H1 (cell line): ENCODE results near the gene HEATR5A. TPM values are rescaled to one million over a fixed set of nuclear protein-coding genes. Genes with fewer than 3 reads are reported as not detected.

Source experiments
- CTCF ChIA-PET: fragments of 300-600 bp; sonication (Branson Sonifier 250); formaldehyde crosslinking; loops from one replicate; lab custom pipeline; 2021; ENCODE audit not compliant: partially characterized antibody; lab: Charles Lee
- POLR2A ChIA-PET: fragments of 300-600 bp; sonication (Branson Sonifier 250); formaldehyde crosslinking; loops from one replicate; lab custom pipeline; 2021; ENCODE audit warnings: inconsistent platforms; ENCODE audit not compliant: partially characterized antibody; lab: Charles Lee
- DNase-seq, 2 experiments: peaks; one replicate each; pipeline versions ENCODE4 v3.0.0 to v3.0.0-alpha.2; 2010 to 2022; ENCODE audit warnings: low spot score in 2 of 2, low read depth in 1 of 2, mixed read lengths in 1 of 2
- FAIRE-seq: peaks from 2 replicates; lab custom pipeline; 2011; peaks lifted over from hg19 to GRCh38; lab: Jason Lieb, UNC
- H2AFZ ChIP-seq: 2 replicates; pipeline ENCODE4 v1.8.1; 2012; ENCODE audit warnings: low read length, inconsistent platforms
- H2AK5ac ChIP-seq: 2 replicates; pipeline ENCODE4 v1.6.1; 2013; ENCODE audit warnings: low read depth, low read length
- H2BK120ac ChIP-seq: replicated peaks from 2 replicates; pipeline ENCODE3; 2013; ENCODE audit warnings: low read depth, low read length, inconsistent platforms
- H2BK12ac ChIP-seq: 2 replicates; pipeline ENCODE4 v1.6.1; 2013; ENCODE audit warnings: low read depth, low read length
- H2BK15ac ChIP-seq: 2 replicates; pipeline ENCODE4 v1.6.1; 2013; ENCODE audit warnings: low read length
- H2BK20ac ChIP-seq: 2 replicates; pipeline ENCODE4 v1.6.1; 2013; ENCODE audit warnings: low read length
- H2BK5ac ChIP-seq: 2 replicates; pipeline ENCODE4 v1.6.1; 2013; ENCODE audit warnings: low read depth, low read length
- H3K14ac ChIP-seq: 2 replicates; pipeline ENCODE4 v1.6.1; 2013; ENCODE audit warnings: inconsistent platforms; ENCODE audit not compliant: insufficient read length
- H3K18ac ChIP-seq: 2 replicates; pipeline ENCODE4 v1.6.1; 2013; ENCODE audit warnings: low read length; ENCODE audit errors: extremely low read depth
- H3K23ac ChIP-seq: 2 replicates; pipeline ENCODE4 v1.6.1; 2013; ENCODE audit warnings: inconsistent platforms; ENCODE audit not compliant: insufficient read length
- H3K23me2 ChIP-seq: 2 replicates; pipeline ENCODE4 v1.6.1; 2013; ENCODE audit warnings: low read depth, low read length
- H3K27ac ChIP-seq: 2 replicates; pipeline ENCODE4 v1.6.1; 2011; ENCODE audit warnings: low read depth, low read length, inconsistent platforms
- H3K27me3 ChIP-seq, 4 experiments: replicated peaks in 1 of 4; 1 replicate in 1 of 4; 2 replicates in 3 of 4; pipeline versions ENCODE4 v1.6.1 to v1.8.1; 2011 to 2013; ENCODE audit warnings: low read length in 3 of 4, mild to moderate bottlenecking in 3 of 4, inconsistent platforms in 2 of 4, mixed read lengths in 2 of 4, moderate library complexity in 1 of 4; ENCODE audit not compliant: control insufficient read depth in 3 of 4, insufficient read depth in 3 of 4; ENCODE audit errors: extremely low read depth in 1 of 4
- H3K36me3 ChIP-seq, 4 experiments: 2 replicates each; pipeline versions ENCODE4 v1.6.1 to v1.8.1; 2011 to 2013; ENCODE audit warnings: mild to moderate bottlenecking in 4 of 4, low read length in 3 of 4, moderate library complexity in 2 of 4, control low read depth in 1 of 4, inconsistent platforms in 1 of 4; ENCODE audit not compliant: insufficient read depth in 4 of 4, control insufficient read depth in 2 of 4
- H3K4ac ChIP-seq: replicated peaks from 2 replicates; pipeline ENCODE3; 2013; ENCODE audit warnings: low read length, low read depth, mixed read lengths, inconsistent platforms; ENCODE audit not compliant: insufficient read length
- H3K4me1 ChIP-seq, 4 experiments: replicated peaks in 1 of 4; 1 replicate in 1 of 4; 2 replicates in 3 of 4; pipeline versions ENCODE4 v1.6.1 to v1.8.1; 2011 to 2013; ENCODE audit warnings: low read length in 3 of 4, inconsistent platforms in 2 of 4, mixed read lengths in 1 of 4; ENCODE audit not compliant: insufficient read depth in 4 of 4, control insufficient read depth in 3 of 4
- H3K4me2 ChIP-seq, 2 experiments: 2 replicates each; pipeline versions ENCODE4 v1.6.1 to v1.8.1; 2011 to 2013; ENCODE audit warnings: low read depth in 2 of 2, low read length in 2 of 2, control low read depth in 1 of 2, inconsistent platforms in 1 of 2, mild to moderate bottlenecking in 1 of 2; ENCODE audit not compliant: insufficient read depth in 1 of 2
- H3K4me3 ChIP-seq, 4 experiments: fragments of 200-600, 300-600 bp in 1 of 4; sonication (generic), shearing (Covaris generic), sonication (Bioruptor Twin) in 1 of 4; 2 replicates each; pipeline versions ENCODE4 v1.5.1 to v1.8.1; 2011 to 2016; ENCODE audit warnings: low read length in 4 of 4, low read depth in 3 of 4, control low read depth in 2 of 4, inconsistent platforms in 2 of 4, mild to moderate bottlenecking in 2 of 4, mixed read lengths in 1 of 4, moderate library complexity in 1 of 4; ENCODE audit not compliant: insufficient read depth in 2 of 4; ENCODE audit errors: extremely low read depth in 1 of 4
- H3K56ac ChIP-seq: replicated peaks from 2 replicates; pipeline ENCODE3; 2013; ENCODE audit warnings: low read depth, mild to moderate bottlenecking, mixed read lengths, low read length, inconsistent platforms; ENCODE audit not compliant: insufficient read length
- H3K79me1 ChIP-seq: 2 replicates; pipeline ENCODE4 v1.6.1; 2013; ENCODE audit warnings: low read depth, low read length, control low read depth
- H3K79me2 ChIP-seq, 2 experiments: 2 replicates each; pipeline versions ENCODE4 v1.6.1 to v1.8.1; 2012 to 2013; ENCODE audit warnings: low read length in 2 of 2, mild to moderate bottlenecking in 2 of 2, inconsistent platforms in 1 of 2; ENCODE audit not compliant: insufficient read depth in 2 of 2, control insufficient read depth in 1 of 2
- H3K9ac ChIP-seq, 4 experiments: replicated peaks in 1 of 4; 1 replicate in 1 of 4; 2 replicates in 3 of 4; pipeline versions ENCODE4 v1.6.1 to v1.8.1; 2011 to 2013; ENCODE audit warnings: low read depth in 3 of 4, low read length in 3 of 4, control low read depth in 2 of 4, mild to moderate bottlenecking in 2 of 4, moderate library complexity in 2 of 4, inconsistent platforms in 1 of 4; ENCODE audit errors: extremely low read depth in 1 of 4
- H3K9me3 ChIP-seq, 2 experiments: 2 replicates each; pipeline versions ENCODE4 v1.6.1 to v1.8.1; 2012 to 2013; ENCODE audit warnings: mild to moderate bottlenecking in 2 of 2, moderate library complexity in 2 of 2, control low read depth in 1 of 2, inconsistent platforms in 1 of 2, low read depth in 1 of 2, low read length in 1 of 2, mixed read lengths in 1 of 2; ENCODE audit not compliant: insufficient read depth in 2 of 2
- H4K20me1 ChIP-seq, 2 experiments: replicated peaks in 1 of 2; 2 replicates each; pipeline versions ENCODE3 to v1.8.1; 2011 to 2013; ENCODE audit warnings: inconsistent platforms in 2 of 2, low read length in 2 of 2, mild to moderate bottlenecking in 1 of 2; ENCODE audit not compliant: insufficient read depth in 2 of 2, control insufficient read depth in 1 of 2
- H4K5ac ChIP-seq: 2 replicates; pipeline ENCODE4 v1.6.1; 2013; ENCODE audit warnings: low read length, low read depth, mixed read lengths, inconsistent platforms; ENCODE audit not compliant: insufficient read length
- H4K8ac ChIP-seq: 2 replicates; pipeline ENCODE4 v1.8.0; 2013; ENCODE audit warnings: mild to moderate bottlenecking, moderate library complexity, low read length, inconsistent platforms; ENCODE audit not compliant: insufficient read depth; ENCODE audit errors: extremely low read depth
- H4K91ac ChIP-seq: replicated peaks from 2 replicates; pipeline ENCODE3; 2013; ENCODE audit warnings: low read length, mixed read lengths, inconsistent platforms; ENCODE audit not compliant: insufficient read length
- BCL11A ChIP-seq, 2 experiments: IDR thresholded peaks; one replicate each; pipeline ENCODE4 v1.6.1; 2011; ENCODE audit warnings: low read depth in 2 of 2, low read length in 2 of 2, mild to moderate bottlenecking in 2 of 2
- BRCA1 ChIP-seq: IDR thresholded peaks from 2 replicates; pipeline ENCODE4 v1.6.1; 2012; ENCODE audit warnings: low read depth, low read length, improper control_type of control experiment
- FOSL1 ChIP-seq: IDR thresholded peaks from 2 replicates; pipeline ENCODE4 v1.6.1; 2011; ENCODE audit warnings: mild to moderate bottlenecking, low read depth, low read length, moderate library complexity; ENCODE audit not compliant: insufficient read depth
- GTF2F1 ChIP-seq: IDR thresholded peaks from 2 replicates; pipeline ENCODE4 v1.6.1; 2012; ENCODE audit warnings: low read depth, low read length, improper control_type of control experiment, borderline replicate concordance
- JUND ChIP-seq: IDR thresholded peaks from 2 replicates; pipeline ENCODE4 v1.6.1; 2011; ENCODE audit warnings: mild to moderate bottlenecking, improper control_type of control experiment, low read length
- NRF1 ChIP-seq: IDR thresholded peaks from 2 replicates; pipeline ENCODE4 v1.6.1; 2011; ENCODE audit warnings: mild to moderate bottlenecking, low read depth, low read length, improper control_type of control experiment
- PHF8 ChIP-seq: fragments of 200-600 bp; sonication (generic); conservative IDR thresholded peaks from 2 replicates; pipeline ENCODE4 v1.7.1; 2012; ENCODE audit warnings: low read depth, mild to moderate bottlenecking, inconsistent platforms, low read length, moderate library complexity
- POLR2AphosphoS5 ChIP-seq: IDR thresholded peaks from 2 replicates; pipeline ENCODE4 v1.6.1; 2011; ENCODE audit warnings: low read depth, low read length
- RAD21 ChIP-seq, 2 experiments: IDR thresholded peaks in 1 of 2; conservative IDR thresholded peaks in 1 of 2; 2 replicates each; pipeline ENCODE4 v1.6.1; 2011; ENCODE audit warnings: low read depth in 2 of 2, low read length in 2 of 2, improper control_type of control experiment in 1 of 2, inconsistent platforms in 1 of 2, mild to moderate bottlenecking in 1 of 2, moderate library complexity in 1 of 2
- RXRA ChIP-seq: IDR thresholded peaks from 2 replicates; pipeline ENCODE4 v1.6.1; 2011; ENCODE audit warnings: low read depth, mild to moderate bottlenecking, low read length, moderate library complexity; ENCODE audit not compliant: insufficient read depth
- SIN3A ChIP-seq, 2 experiments: IDR thresholded peaks in 1 of 2; conservative IDR thresholded peaks in 1 of 2; 2 replicates each; pipeline ENCODE4 v1.6.1; 2011 to 2012; ENCODE audit warnings: low read length in 2 of 2, improper control_type of control experiment in 1 of 2, low read depth in 1 of 2, mild to moderate bottlenecking in 1 of 2
- SRF ChIP-seq: IDR thresholded peaks from 2 replicates; pipeline ENCODE4 v1.6.1; 2011; ENCODE audit warnings: mild to moderate bottlenecking, low read depth, low read length, moderate library complexity
- TBP ChIP-seq: IDR thresholded peaks from 2 replicates; pipeline ENCODE4 v1.6.1; 2011; ENCODE audit warnings: low read depth, low read length, improper control_type of control experiment
- WGBS, 2 experiments: shearing (Covaris generic) in 1 of 2; methylation state at CpG; one replicate each; pipeline versions ENCODE4 v1.1.6 to v1.1.7; 2013 to 2015; ENCODE audit warnings: low lambda C conversion rate in 2 of 2, mixed read lengths in 2 of 2, inconsistent platforms in 1 of 2, low coverage in 1 of 2, missing lambda C conversion rate in 1 of 2; ENCODE audit not compliant: insufficient replicate concordance in 2 of 2, insufficient coverage in 1 of 2, insufficient read length in 1 of 2; ENCODE audit errors: extremely low coverage in 1 of 2, missing lambda C conversion rate in 1 of 2; 5-methylcytosine and 5-hydroxymethylcytosine counted together
- polyA plus RNA-seq, 7 experiments: library from polyadenylated mRNA; depleted of rRNA in 3 of 7; stranded (reverse) in 5 of 7; unstranded in 2 of 7; fragments of >200 nt in 5 of 7; fragments of 200-250 nt in 2 of 7; gene quantifications; 1 replicate in 5 of 7; 2 replicates in 1 of 7; 4 replicates in 1 of 7; pipeline versions ENCODE4 v1.2.1 to v1.2.3, GENCODE V29; 2011 to 2013; ENCODE audit warnings: missing spikeins in 2 of 7, mixed read lengths in 2 of 7
- total RNA-seq: library from RNA; stranded (reverse); fragmentation: NEBNext Ultra II Directional; extraction: Animal tissue kit (Norgen Biotek cat#: 25700); gene quantifications from 2 replicates; pipeline ENCODE4 v1.2.1, GENCODE V29; 2021

Gene HEATR5A
- total and polyA plus RNA-seq, 2 of the 8 experiments (the other 6 are each of a cell fraction or from before 2014, with no cell fraction given) = 9.0 to 36.2 TPM

DNA sequence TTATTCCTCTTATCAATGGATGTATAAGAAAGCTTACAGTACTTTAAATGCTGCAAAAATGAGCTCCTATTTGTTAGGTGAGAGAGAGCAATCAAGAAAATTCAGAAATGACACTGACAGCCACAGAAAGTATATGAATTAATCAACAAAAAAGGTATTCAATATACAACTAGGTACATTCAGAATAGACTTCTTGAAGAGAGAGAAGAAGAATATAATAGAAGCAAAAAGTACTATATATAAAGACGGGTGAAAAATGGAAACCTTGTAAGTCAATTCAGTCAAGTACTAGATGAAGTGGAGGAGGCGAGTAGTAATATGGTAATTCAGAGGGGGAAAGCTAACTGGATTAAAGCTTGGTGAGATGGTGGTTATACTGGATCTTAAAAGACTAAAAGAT is 74.3 kb downstream of the HEATR5A start:
- 94% methylated on average over 2 of the region's 2 CpGs; no CpG with 5 or more reads in 1 of the 2 experiments for WGBS, 2 experiments
- no peak overlapping the region for H3K56ac ChIP-seq
- DNase-seq = no peak
- no peak overlapping the region for H2AK5ac ChIP-seq
- TF ChIP-seq BRCA1 (no peak), SIN3A (conservative IDR thresholded peaks at IDR 0.05 in 1 of 2, IDR thresholded peaks at IDR 0.05 in 1 of 2; ENCODE audit: low read depth in 1 of 2, low read length in 2 of 2) (no peak), TBP (no peak), NRF1 (no peak), RXRA (no peak), GTF2F1 (no peak), JUND (no peak), FOSL1 (no peak), BCL11A (IDR thresholded peaks at IDR 0.05; ENCODE audit: low read depth in 2 of 2, low read length in 2 of 2) (no peak), SRF (no peak), RAD21 (IDR thresholded peaks at IDR 0.05 in 1 of 2, conservative IDR thresholded peaks at IDR 0.05 in 1 of 2; ENCODE audit: low read depth in 2 of 2, low read length in 2 of 2) (no peak), POLR2AphosphoS5 (no peak), PHF8 (no peak)
- no peak overlapping the region for H2BK20ac ChIP-seq
- H4K20me1 ChIP-seq = no peaks in the 10 kb centered on the region
- H2AFZ ChIP-seq = no peak overlapping the region
- no peak for FAIRE-seq
- no peak overlapping the region for H3K4me2 ChIP-seq
- H3K27me3 ChIP-seq = no peaks in the 10 kb centered on the region
- no peak overlapping the region for H3K27ac ChIP-seq
- no peak overlapping the region for H2BK120ac ChIP-seq
- POLR2A ChIA-PET = no interaction called here
- no peaks in the 10 kb centered on the region for H3K23me2 ChIP-seq
- no peaks in the 10 kb centered on the region for H3K79me2 ChIP-seq
- no peak overlapping the region for H3K4me3 ChIP-seq
- peaks cover 0 to 2% (median 0%) of the 10 kb centered on the region in 4 experiments; a peak in 3 of 8 replicates for H3K36me3 ChIP-seq
- H3K4ac ChIP-seq = no peak overlapping the region
- CTCF ChIA-PET = interaction anchor here (1.0 to 1.9 kb wide), 3 partner anchors 9 to 59 kb away, joined by 3 to 5 read pairs (median 3); no protein-coding TSS in a partner anchor
- H2BK5ac ChIP-seq = no peak overlapping the region
- H2BK15ac ChIP-seq = no peak overlapping the region
- no peaks in the 10 kb centered on the region for H3K79me1 ChIP-seq
- no peak overlapping the region for H4K5ac ChIP-seq
- H4K91ac ChIP-seq = no peak overlapping the region
- no peaks in the 10 kb centered on the region for H3K4me1 ChIP-seq
- no peak overlapping the region for H2BK12ac ChIP-seq
- no peak overlapping the region for H4K8ac ChIP-seq
- no peaks in the 10 kb centered on the region for H3K9me3 ChIP-seq
- H3K23ac ChIP-seq = no peak overlapping the region
- H3K9ac ChIP-seq = no peak overlapping the region
- no peak overlapping the region for H3K18ac ChIP-seq
- no peak overlapping the region for H3K14ac ChIP-seq
